GM11168 (cell line): ENCODE results near the gene HYAL3.
"Not testable (repeated sequence)": the region's sequence is repeated elsewhere in the genome, so short reads cannot be mapped to it uniquely, and the experiment has no call there.

Experiments used
- in situ Hi-C: fragments of 300-500 bp; cut with MboI; formaldehyde crosslinking; loops from one replicate; pipeline ENCODE4 v1.12.0; 2022; ENCODE audit warnings: low sequenced_read_pairs; ENCODE audit not compliant: unreplicated experiment

Gene HYAL3

GRCh38 chr3:50272911-50273688 is 26.1 kb downstream of the HYAL3 start:
- in situ Hi-C loops, result no loop called here

GRCh38 chr3:50272538-50272910 is 26.7 kb downstream of the HYAL3 start:
- in situ Hi-C loops, result not testable (repeated sequence)

DNA sequence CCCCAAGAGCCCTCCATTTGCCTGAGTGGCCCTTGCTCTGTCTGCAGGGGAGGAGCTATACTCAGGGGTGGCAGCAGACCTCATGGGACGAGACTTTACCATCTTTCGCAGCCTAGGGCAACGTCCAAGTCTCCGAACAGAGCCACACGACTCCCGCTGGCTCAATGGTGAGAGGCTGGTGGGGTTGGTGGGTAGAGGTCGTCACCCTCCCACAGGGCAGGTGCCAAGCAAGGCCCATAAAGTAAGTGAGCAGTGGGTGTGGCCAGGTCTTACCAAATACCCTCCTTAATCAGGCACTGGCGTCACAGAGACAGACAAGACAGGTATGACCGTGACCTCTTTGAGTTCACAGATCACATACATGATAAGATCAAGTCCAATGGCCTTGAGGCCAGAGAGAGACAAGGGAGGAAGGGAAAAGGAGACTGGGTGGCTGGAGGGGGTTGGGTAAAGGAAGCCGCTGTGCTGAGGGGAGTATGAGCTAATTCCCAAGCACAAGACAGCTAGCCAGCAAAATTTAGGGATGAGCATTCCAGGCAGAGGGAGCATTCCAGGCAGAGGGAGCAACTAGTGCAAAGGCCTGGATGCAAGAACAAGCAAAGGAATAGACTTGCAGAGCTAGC is 27.8 kb downstream of the HYAL3 start:
- in situ Hi-C loops, result no loop called here

DNA sequence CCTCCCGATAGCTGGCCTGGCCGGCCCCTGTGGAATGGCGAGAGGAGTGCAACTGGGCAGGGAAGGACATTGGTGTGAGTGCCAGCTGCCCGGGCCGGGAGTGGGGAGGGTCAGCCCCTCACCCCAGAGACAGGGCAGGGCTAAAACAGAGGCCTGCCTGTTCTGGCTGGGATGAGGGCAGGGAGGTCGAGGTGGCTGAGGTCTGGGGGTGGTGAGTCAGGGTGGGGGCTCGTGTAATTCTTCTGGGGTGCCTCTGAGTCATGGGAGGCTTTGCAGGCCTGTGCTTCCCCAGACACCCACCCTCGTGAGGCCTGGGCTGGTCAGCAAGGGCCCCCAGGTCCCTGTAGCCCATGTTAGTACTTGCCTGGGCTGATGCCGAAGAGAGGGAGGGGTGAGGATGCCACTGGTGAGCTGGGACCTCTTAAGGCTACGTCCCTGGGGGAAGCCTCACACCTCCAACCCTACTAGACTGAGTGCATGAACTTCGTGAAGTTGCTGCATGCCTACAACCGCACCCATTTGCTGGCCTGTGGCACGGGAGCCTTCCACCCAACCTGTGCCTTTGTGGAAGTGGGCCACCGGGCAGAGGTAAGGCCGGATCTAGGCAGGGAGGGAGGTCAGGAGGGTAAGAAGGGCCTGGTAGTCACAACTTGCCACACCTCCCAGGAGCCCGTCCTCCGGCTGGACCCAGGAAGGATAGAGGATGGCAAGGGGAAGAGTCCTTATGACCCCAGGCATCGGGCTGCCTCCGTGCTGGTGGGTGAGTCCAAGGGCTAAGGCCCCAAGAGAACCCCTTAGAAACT is 28.6 kb downstream of the HYAL3 start:
- in situ Hi-C loops, result no loop called here

- in situ Hi-C loops, result no loop called here
Observed at GRCh38 chr3:50269977-50270413, 29.2 kb downstream of the HYAL3 start.

GRCh38 chr3:50269460-50269859 is 29.7 kb downstream of the HYAL3 start:
- in situ Hi-C loops, result no loop called here

- in situ Hi-C loops, result no loop called here
Observed at GRCh38 chr3:50268703-50269451, 30.3 kb downstream of the HYAL3 start, which contains the start of gene SEMA3B. Gene SEMA3B (plus strand): TSS chr3:50269147. CDS start chr3:50269241, 94 bp downstream.

GRCh38 chr3:50268276-50268675 is 30.9 kb downstream of the HYAL3 start:
- in situ Hi-C loops, result no loop called here

- in situ Hi-C loops, result no loop called here
Observed at GRCh38 chr3:50267280-50267913, 31.8 kb downstream of the HYAL3 start.

DNA sequence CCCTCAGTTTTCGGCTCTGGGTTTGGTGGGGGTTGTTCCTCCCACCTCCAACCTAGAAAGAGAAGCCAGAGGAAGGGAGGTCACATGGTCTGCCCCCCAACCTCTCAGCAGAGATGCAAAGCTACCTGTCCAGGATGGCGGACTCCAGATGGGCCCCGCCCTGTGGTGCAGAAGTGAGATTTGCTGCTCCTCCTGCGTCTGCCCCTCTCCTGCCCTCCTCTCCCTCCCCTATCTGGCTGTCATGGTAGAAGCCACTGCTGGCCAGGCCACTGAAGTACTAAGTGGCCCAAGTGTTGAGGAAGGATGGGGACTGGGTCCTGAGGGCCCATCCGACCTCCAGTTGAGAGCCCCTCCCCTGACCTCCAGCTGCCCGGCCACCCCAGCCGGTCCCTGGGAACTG is 32.4 kb downstream of the HYAL3 start:
- in situ Hi-C loops, result no loop called here

DNA sequence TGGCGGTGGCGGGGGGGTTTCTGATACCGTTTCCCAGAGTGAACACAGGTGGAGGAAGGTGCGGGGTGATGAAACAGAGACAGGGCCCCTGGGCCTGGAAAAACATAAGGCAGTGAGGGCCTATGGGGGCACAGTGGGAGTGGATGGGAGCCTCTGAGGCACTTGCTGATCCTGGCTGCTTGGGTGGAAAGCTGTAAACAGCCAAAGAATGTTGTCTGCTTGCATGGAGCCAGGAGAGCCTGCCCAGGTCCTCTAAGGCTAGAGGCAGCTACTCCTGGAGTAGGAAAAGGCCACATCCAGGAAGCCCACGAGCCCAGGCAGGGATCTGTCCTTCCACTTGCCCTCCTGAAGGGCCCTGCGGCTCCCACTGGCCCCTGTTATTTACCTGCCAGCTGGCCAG is 33.2 kb downstream of the HYAL3 start:
- in situ Hi-C loops, result no loop called here

GRCh38 chr3:50265571-50265970 is 33.6 kb downstream of the HYAL3 start:
- in situ Hi-C loops, result no loop called here

DNA sequence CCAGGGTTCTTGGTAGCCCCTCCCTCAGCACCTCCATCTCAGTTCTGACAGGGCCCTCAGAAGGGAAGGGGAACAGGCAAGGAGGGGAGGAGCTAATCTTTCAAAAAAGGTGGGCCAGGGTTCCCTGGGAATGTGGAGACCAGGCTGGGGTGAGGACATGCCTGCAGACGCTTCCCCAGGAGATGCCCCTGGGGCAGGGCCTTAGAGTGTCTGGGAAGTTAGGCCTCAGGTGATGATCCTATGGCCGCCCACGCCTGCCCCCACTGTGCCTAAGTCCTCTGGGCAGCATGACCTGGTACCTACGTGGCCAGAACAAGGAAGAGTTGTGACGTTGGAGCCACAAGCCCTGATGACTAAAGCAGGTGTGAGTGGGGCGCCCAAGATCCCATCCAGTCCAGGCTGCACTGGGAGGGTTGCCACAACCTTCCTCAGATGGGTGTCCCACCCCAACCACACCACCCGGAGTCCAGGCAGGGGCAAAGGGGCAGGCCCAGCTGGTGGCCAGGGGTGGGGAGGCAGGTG is 34.2 kb downstream of the HYAL3 start:
- in situ Hi-C loops, result no loop called here

DNA sequence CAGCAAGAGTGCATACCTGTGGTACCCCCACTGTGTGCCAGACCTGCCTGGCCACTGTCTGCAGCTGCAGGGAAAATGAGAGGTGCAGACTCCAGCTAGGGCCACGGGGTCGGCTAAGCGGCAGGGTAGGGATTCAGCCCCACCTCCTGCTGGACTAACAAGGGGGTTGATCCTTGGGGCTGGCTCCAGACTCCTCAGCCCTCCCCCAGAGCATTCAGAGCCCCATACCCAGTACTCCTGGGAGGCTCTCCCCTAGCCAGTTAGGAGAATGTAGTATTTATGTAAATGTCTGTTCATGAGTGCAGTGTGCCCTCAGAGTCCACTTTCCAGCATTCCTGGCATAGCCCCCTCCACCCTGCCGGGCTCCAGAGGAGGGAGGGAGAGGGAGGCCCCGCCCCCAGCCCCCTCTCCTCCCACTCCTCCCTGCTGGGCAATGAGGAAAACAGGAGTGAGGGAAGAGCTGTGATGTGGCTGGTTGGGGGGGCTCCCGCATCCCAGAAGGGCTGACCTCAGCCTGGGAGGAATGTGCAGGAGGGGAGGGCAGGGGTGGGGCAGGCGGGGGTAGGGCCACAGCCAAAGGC is 34.7 kb downstream of the HYAL3 start:
- in situ Hi-C loops, result no loop called here

DNA sequence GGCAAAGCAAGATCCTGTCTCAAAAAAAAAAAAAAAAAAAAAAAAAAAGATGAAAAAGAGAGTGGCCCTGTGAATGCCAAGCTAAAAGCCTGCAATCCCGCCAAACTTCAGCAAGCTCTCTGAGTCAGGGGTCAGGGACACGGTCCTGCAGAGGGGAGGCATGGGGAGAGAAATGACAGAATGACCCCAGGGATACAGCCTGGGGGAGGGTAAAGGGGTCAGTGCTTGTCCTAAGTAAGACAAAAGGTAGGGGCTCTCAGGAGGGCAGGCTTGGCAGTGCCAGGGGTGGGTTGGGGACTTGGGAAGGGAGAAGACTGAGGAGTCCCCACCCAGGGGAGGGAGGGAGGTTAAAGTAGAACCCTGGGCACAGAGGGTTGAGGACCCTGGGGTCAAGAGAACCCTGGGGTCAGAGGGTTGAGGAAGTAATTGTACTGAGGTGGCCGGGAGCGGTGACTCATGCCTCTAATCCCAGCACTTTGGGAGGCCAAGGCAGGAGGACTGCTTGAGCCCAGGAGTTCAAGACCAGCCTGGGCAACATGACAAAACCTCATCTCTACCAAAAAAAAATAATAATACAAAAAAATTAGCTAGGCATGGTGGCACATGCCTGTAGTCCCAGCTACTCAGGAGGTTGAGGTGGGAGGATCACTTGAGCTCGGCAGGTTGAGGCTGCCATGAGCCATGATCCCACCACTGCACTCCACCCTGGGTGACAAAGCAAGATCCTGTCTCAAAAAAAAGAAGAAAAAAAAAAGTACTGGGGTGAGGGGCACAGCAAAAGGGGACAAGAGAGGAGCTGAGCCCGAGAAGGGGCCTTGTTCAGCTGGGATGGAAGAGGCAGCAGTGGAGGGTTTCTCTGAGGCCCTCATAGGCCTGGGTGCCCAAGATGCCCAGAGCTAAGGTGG is 35.5 kb downstream of the HYAL3 start:
- in situ Hi-C loops, result no loop called here

- in situ Hi-C loops, result no loop called here
Observed at GRCh38 chr3:50262778-50263177, 36.4 kb downstream of the HYAL3 start.

- in situ Hi-C loops, result not testable (repeated sequence)
Observed at GRCh38 chr3:50262200-50262599, 37.0 kb downstream of the HYAL3 start.

DNA sequence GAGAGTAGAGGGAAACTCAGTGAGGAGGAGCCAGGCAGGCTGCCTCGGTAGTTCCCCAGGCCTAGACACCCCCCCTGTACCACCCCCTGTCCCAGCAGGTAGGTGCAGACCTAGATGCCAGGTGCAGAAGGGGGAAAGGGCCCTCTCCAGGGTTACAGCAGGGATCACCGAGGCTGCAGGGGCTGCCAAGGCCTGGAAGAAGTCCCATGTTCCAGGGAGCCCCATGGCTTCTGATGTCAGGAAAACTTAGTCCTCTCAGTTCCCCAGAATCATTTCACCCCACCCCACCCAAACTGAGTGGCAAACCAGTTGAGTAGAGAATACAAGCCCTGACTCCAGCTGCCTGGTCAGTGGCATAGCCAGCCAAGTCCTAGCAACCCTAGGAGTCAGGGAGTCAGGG is 37.7 kb downstream of the HYAL3 start:
- in situ Hi-C loops, result no loop called here
